HCT116 (cell line): ENCODE results near the gene ATP2A3. TPM values are rescaled to one million over a fixed set of nuclear protein-coding genes. Genes with fewer than 3 reads are reported as not detected.

Experiments used
- ATAC-seq: fragments of 200-7000 bp; cut with Tn5 transposase; 2 replicates; pipeline ENCODE4 v1.9.1; 2020; ENCODE audit warnings: mild to moderate bottlenecking, moderate library complexity
- BruUV-seq: library from RNA; stranded (reverse); fragments of 400-500 nt; replicated peaks from 2 replicates; lab custom pipeline; 2021; lab: Mats Ljungman, UMichigan
- CTCF ChIA-PET: fragments of 300-600 bp; sonication (Branson Sonifier 250); formaldehyde crosslinking; loops from one replicate; lab custom pipeline; 2021; ENCODE audit warnings: antibody characterized with exemption; lab: Charles Lee
- POLR2A ChIA-PET: fragments of 300-600, 350-600 bp; sonication (Branson Sonifier 250); formaldehyde crosslinking; loops from one replicate; lab custom pipeline; 2021; ENCODE audit warnings: antibody characterized with exemption; lab: Charles Lee
- RAD21 ChIA-PET, 2 experiments: fragments of 300-600 bp; sonication (Branson Sonifier 250); formaldehyde crosslinking; loops; one replicate each; lab custom pipeline; 2023; ENCODE audit warnings: low total read pairs in 2 of 2; ENCODE audit not compliant: uncharacterized antibody in 2 of 2, unreplicated experiment in 2 of 2, low non-redundant PET in 1 of 2; lab: Charles Lee
- DNase-seq: peaks from one replicate; pipeline ENCODE4 v3.0.0-alpha.2; 2010; ENCODE audit warnings: low read depth, low spot score
- H2AFZ ChIP-seq: fragments of 200-600 bp; shearing (Covaris generic), sonication (generic); 2 replicates; pipeline ENCODE4 v1.6.1; 2017; ENCODE audit warnings: low read depth, mixed run types, mixed read lengths, antibody characterized with exemption, low read length; ENCODE audit not compliant: poor library complexity, severe bottlenecking
- H3K27ac ChIP-seq: 2 replicates; pipeline ENCODE4 v1.5.1; 2012; ENCODE audit warnings: low read depth, low read length
- H3K27me3 ChIP-seq: fragments of 200-600 bp; sonication (generic); 2 replicates; pipeline ENCODE4 v1.6.1; 2016; ENCODE audit warnings: mixed run types, low read length, mixed read lengths; ENCODE audit not compliant: insufficient read depth
- H3K36me3 ChIP-seq, 2 experiments: fragments of 200-500 bp in 1 of 2; fragments of 200-600 bp in 1 of 2; sonication (Bioruptor generic) in 1 of 2; sonication (generic) in 1 of 2; 2 replicates each; pipeline versions ENCODE4 v1.5.1 to v1.6.1; 2014 to 2016; ENCODE audit warnings: low read length in 2 of 2, inconsistent platforms in 1 of 2, mixed read lengths in 1 of 2, mixed run types in 1 of 2; ENCODE audit not compliant: insufficient read depth in 2 of 2, control insufficient read depth in 1 of 2
- H3K4me1 ChIP-seq, 2 experiments: fragments of 200-600 bp in 1 of 2; sonication (generic) in 1 of 2; 2 replicates each; pipeline versions ENCODE4 v1.5.1 to v1.6.1; 2012 to 2017; ENCODE audit warnings: low read length in 2 of 2, inconsistent platforms in 1 of 2, mild to moderate bottlenecking in 1 of 2, mixed read lengths in 1 of 2, mixed run types in 1 of 2, moderate library complexity in 1 of 2; ENCODE audit not compliant: insufficient read depth in 2 of 2, control insufficient read depth in 1 of 2
- H3K4me2 ChIP-seq: fragments of 200-600 bp; sonication (generic); 2 replicates; pipeline ENCODE4 v1.6.1; 2017; ENCODE audit warnings: mixed run types, low read length, mixed read lengths
- H3K4me3 ChIP-seq, 2 experiments: fragments of 200-600 bp in 1 of 2; sonication (generic) in 1 of 2; replicated peaks in 1 of 2; 2 replicates each; pipeline ENCODE4 v1.5.1; 2011 to 2016; ENCODE audit warnings: low read length in 2 of 2, control low read depth in 1 of 2, low read depth in 1 of 2, mild to moderate bottlenecking in 1 of 2, mixed read lengths in 1 of 2, mixed run types in 1 of 2
- H3K79me2 ChIP-seq: fragments of 200-600 bp; sonication (generic); 2 replicates; pipeline ENCODE4 v1.6.1; 2017; ENCODE audit warnings: mild to moderate bottlenecking, mixed run types, low read length, moderate library complexity, mixed read lengths; ENCODE audit not compliant: insufficient read depth
- H3K9ac ChIP-seq: fragments of 200-600 bp; sonication (generic); 2 replicates; pipeline ENCODE4 v1.6.1; 2016; ENCODE audit warnings: low read length, mixed read lengths
- H3K9me2 ChIP-seq: fragments of 200-600 bp; sonication (generic), shearing (Covaris generic); 2 replicates; pipeline ENCODE4 v1.6.1; 2017; ENCODE audit warnings: mixed run types, mild to moderate bottlenecking, moderate library complexity; ENCODE audit not compliant: insufficient read depth
- H3K9me3 ChIP-seq, 2 experiments: fragments of 200-500 bp in 1 of 2; fragments of 200-600 bp in 1 of 2; sonication (Bioruptor generic) in 1 of 2; sonication (generic) in 1 of 2; 2 replicates each; pipeline ENCODE4 v1.6.1; 2014 to 2017; ENCODE audit warnings: low read length in 2 of 2, mixed read lengths in 2 of 2, inconsistent platforms in 1 of 2, low read depth in 1 of 2, mild to moderate bottlenecking in 1 of 2, mixed run types in 1 of 2, moderate library complexity in 1 of 2; ENCODE audit not compliant: control insufficient read depth in 1 of 2, insufficient read depth in 1 of 2
- H4K20me1 ChIP-seq: fragments of 200-600 bp; sonication (generic), shearing (Covaris generic); 2 replicates; pipeline ENCODE4 v1.6.1; 2017; ENCODE audit warnings: mixed run types, mild to moderate bottlenecking, moderate library complexity; ENCODE audit not compliant: insufficient read depth
- CBX3 ChIP-seq: IDR thresholded peaks from 2 replicates; pipeline ENCODE4 v1.6.1; 2012; ENCODE audit warnings: low read depth
- CEBPB ChIP-seq: IDR thresholded peaks from 2 replicates; pipeline ENCODE4 v1.6.1; 2012; ENCODE audit warnings: low read depth
- EGR1 ChIP-seq: IDR thresholded peaks from 2 replicates; pipeline ENCODE4 v1.6.1; 2012; ENCODE audit warnings: low read depth
- EZH2 ChIP-seq: fragments of 200-600 bp; sonication (generic); IDR thresholded peaks from 2 replicates; pipeline ENCODE4 v1.6.1; 2017; ENCODE audit warnings: antibody characterized with exemption, mixed run types
- EZH2phosphoT487 ChIP-seq: fragments of 200-600 bp; IDR thresholded peaks from 2 replicates; pipeline ENCODE4 v1.6.1; 2018; ENCODE audit warnings: antibody characterized with exemption, borderline replicate concordance
- JUND ChIP-seq: IDR thresholded peaks from 2 replicates; pipeline ENCODE4 v1.6.1; 2012
- POLR2A ChIP-seq: IDR thresholded peaks from 2 replicates; pipeline ENCODE4 v1.7.0; 2011; ENCODE audit warnings: borderline replicate concordance; ENCODE audit not compliant: insufficient read depth, insufficient read length; ENCODE audit errors: extremely low read depth
- RAD21 ChIP-seq: IDR thresholded peaks from 2 replicates; pipeline ENCODE4 v1.6.1; 2012; ENCODE audit warnings: low read depth, mild to moderate bottlenecking
- SIN3A ChIP-seq: IDR thresholded peaks from 2 replicates; pipeline ENCODE4 v1.6.1; 2012; ENCODE audit warnings: low read depth
- SP1 ChIP-seq: IDR thresholded peaks from 2 replicates; pipeline ENCODE4 v1.6.1; 2012; ENCODE audit warnings: low read depth
- SRF ChIP-seq: IDR thresholded peaks from 2 replicates; pipeline ENCODE4 v1.6.1; 2012; ENCODE audit warnings: low read depth
- TCF7L2 ChIP-seq: IDR thresholded peaks from 2 replicates; pipeline ENCODE4 v1.7.0; 2011; ENCODE audit warnings: borderline replicate concordance, inconsistent platforms; ENCODE audit not compliant: insufficient read depth, insufficient read length; ENCODE audit errors: extremely low read depth
- ZFX ChIP-seq: fragments of 450-650 bp; IDR thresholded peaks from 2 replicates; pipeline ENCODE4 v1.6.1; 2017
- ZNF274 ChIP-seq: fragments of 200-500 bp; sonication (Bioruptor generic); IDR thresholded peaks from 2 replicates; pipeline ENCODE4 v1.6.1; 2014; ENCODE audit warnings: mild to moderate bottlenecking, low read depth, low read length, inconsistent platforms
- intact Hi-C: fragments of 100-400 bp; cut with micrococcal nuclease; formaldehyde crosslinking; loops from 2 replicates; pipeline ENCODE4 v1.10.0; 2022
- total RNA-seq: library from RNA; stranded (reverse); gene quantifications from one replicate; pipeline ENCODE4 v1.2.1, GENCODE V29; 2021; ENCODE audit not compliant: unreplicated experiment
- TF ChIP-seq, protein P1 (sequence below): IDR thresholded peaks from 2 replicates; pipeline ENCODE4 v1.6.1; 2012
- TF ChIP-seq, protein P2 (sequence below): IDR thresholded peaks from 2 replicates; pipeline ENCODE4 v1.6.1; 2011; ENCODE audit warnings: mild to moderate bottlenecking, low read length, moderate library complexity; ENCODE audit not compliant: insufficient replicate concordance; ENCODE audit errors: extremely low read depth
- TF ChIP-seq, protein P3 (sequence below), 3 experiments: fragments of 200-600 bp in 1 of 3; sonication (generic) in 1 of 3; IDR thresholded peaks in 2 of 3; conservative IDR thresholded peaks in 1 of 3; 2 replicates each; pipeline ENCODE4 v1.5.1; 2012 to 2017; ENCODE audit warnings: low read depth in 2 of 3, low read length in 2 of 3, antibody characterized with exemption in 1 of 3, borderline replicate concordance in 1 of 3, control low read depth in 1 of 3, mild to moderate bottlenecking in 1 of 3, mixed read lengths in 1 of 3, mixed run types in 1 of 3, moderate library complexity in 1 of 3; ENCODE audit not compliant: insufficient read depth in 1 of 3
- TF ChIP-seq, protein P4 (sequence below): IDR thresholded peaks from 2 replicates; pipeline ENCODE4 v1.6.1; 2012

Gene ATP2A3
- total RNA-seq, 1 experiment from 2014 or later = 23.1 TPM

DNA sequence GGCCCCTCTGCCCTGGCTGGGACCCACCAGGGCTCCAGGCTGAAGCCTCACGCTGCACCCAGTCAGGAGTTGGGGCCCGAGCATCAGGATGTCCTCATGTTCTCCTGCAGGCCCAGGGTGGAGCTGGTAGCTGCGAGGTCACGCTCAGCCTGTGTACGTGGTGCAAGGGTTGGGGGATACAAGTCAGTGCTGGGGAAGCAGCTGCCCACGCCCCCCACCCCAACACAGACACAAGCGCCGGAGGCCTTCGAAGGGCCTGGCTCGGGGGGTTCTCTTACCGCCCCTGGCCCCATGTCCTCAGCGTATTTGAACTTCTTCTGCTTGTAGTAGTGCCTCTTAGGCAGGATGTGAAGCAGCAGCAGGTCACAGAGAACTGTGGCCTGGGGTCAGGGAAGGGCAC is 66.5 kb downstream of the ATP2A3 start:
- Histone ChIP-seq H3K9me2 (no peaks in the 10 kb centered on the region), H3K4me3 (no peak overlapping the region), H3K36me3 (no peaks in the 10 kb centered on the region), H3K79me2 (no peaks in the 10 kb centered on the region), H2AFZ (no peak overlapping the region), H4K20me1 (no peaks in the 10 kb centered on the region), H3K27me3 (no peaks in the 10 kb centered on the region), H3K9ac (no peak overlapping the region), H3K4me1 (peaks cover 14 to 23% of the 10 kb centered on the region in 2 experiments), H3K4me2 (no peak overlapping the region), H3K9me3 (no peaks in the 10 kb centered on the region), H3K27ac (no peak overlapping the region)
- no peak for TF ChIP-seq ZNF274
- no peak for TF ChIP-seq SRF
- no peak for TF ChIP-seq TCF7L2
- no peak for TF ChIP-seq SP1
- TF ChIP-seq EZH2phosphoT487 = no peak
- no peak for ATAC-seq
- ChIA-PET CTCF (no interaction called here), RAD21 (no interaction called here), POLR2A (no interaction called here)
- intact Hi-C loops = no loop called here
- no peak for DNase-seq
- no TSS peak for BruUV-seq

DNA sequence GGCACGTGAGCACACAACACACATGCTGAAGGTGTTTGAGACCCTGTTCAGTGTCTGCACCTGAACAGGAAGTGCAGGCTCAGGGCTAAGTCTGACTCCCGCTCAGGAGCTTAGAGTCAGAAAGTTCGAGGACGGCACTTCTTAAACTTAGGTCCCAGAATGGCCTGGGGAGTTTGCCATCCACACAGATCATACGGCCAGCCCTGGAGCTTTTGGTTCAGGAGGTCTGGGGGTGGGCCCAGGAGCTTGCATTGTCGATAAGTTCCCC is 67.3 kb downstream of the ATP2A3 start:
- intact Hi-C loops = no loop called here
- H3K27ac ChIP-seq = no peak overlapping the region
- no peak overlapping the region for H3K9ac ChIP-seq
- RAD21 ChIA-PET = no interaction called here
- H3K79me2 ChIP-seq = no peaks in the 10 kb centered on the region
- H3K4me2 ChIP-seq = no peak overlapping the region
- H3K9me2 ChIP-seq = no peaks in the 10 kb centered on the region
- H3K9me3 ChIP-seq = no peaks in the 10 kb centered on the region
- no TSS peak for BruUV-seq
- no peak overlapping the region for H3K4me3 ChIP-seq
- no peaks in the 10 kb centered on the region for H4K20me1 ChIP-seq
- CTCF ChIA-PET = interaction anchor here (1.2 kb wide), 1 partner anchor 17 kb away, joined by 3 read pairs; no protein-coding TSS in a partner anchor
- DNase-seq = no peak
- no peaks in the 10 kb centered on the region for H3K27me3 ChIP-seq
- TF ChIP-seq SRF = no peak
- TF ChIP-seq EGR1 = no peak
- TF ChIP-seq, protein P1, sequence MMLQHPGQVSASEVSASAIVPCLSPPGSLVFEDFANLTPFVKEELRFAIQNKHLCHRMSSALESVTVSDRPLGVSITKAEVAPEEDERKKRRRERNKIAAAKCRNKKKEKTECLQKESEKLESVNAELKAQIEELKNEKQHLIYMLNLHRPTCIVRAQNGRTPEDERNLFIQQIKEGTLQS = no peak
- TF ChIP-seq ZFX = no peak
- TF ChIP-seq EZH2 = no peak
- TF ChIP-seq, protein P2, sequence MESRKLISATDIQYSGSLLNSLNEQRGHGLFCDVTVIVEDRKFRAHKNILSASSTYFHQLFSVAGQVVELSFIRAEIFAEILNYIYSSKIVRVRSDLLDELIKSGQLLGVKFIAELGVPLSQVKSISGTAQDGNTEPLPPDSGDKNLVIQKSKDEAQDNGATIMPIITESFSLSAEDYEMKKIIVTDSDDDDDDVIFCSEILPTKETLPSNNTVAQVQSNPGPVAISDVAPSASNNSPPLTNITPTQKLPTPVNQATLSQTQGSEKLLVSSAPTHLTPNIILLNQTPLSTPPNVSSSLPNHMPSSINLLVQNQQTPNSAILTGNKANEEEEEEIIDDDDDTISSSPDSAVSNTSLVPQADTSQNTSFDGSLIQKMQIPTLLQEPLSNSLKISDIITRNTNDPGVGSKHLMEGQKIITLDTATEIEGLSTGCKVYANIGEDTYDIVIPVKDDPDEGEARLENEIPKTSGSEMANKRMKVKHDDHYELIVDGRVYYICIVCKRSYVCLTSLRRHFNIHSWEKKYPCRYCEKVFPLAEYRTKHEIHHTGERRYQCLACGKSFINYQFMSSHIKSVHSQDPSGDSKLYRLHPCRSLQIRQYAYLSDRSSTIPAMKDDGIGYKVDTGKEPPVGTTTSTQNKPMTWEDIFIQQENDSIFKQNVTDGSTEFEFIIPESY = no peak
- no peak for TF ChIP-seq RAD21
- no peak for TF ChIP-seq SIN3A
- no peak for TF ChIP-seq CBX3
- TF ChIP-seq EZH2phosphoT487 = no peak
- no peak for TF ChIP-seq CEBPB
- TF ChIP-seq SP1 = no peak
- no peak for TF ChIP-seq TCF7L2
- TF ChIP-seq, protein P3, sequence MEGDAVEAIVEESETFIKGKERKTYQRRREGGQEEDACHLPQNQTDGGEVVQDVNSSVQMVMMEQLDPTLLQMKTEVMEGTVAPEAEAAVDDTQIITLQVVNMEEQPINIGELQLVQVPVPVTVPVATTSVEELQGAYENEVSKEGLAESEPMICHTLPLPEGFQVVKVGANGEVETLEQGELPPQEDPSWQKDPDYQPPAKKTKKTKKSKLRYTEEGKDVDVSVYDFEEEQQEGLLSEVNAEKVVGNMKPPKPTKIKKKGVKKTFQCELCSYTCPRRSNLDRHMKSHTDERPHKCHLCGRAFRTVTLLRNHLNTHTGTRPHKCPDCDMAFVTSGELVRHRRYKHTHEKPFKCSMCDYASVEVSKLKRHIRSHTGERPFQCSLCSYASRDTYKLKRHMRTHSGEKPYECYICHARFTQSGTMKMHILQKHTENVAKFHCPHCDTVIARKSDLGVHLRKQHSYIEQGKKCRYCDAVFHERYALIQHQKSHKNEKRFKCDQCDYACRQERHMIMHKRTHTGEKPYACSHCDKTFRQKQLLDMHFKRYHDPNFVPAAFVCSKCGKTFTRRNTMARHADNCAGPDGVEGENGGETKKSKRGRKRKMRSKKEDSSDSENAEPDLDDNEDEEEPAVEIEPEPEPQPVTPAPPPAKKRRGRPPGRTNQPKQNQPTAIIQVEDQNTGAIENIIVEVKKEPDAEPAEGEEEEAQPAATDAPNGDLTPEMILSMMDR (IDR thresholded peaks at IDR 0.05 in 2 of 3, conservative IDR thresholded peaks at IDR 0.05 in 1 of 3; ENCODE audit: borderline replicate concordance in 1 of 3, insufficient read depth in 1 of 3, low read depth in 2 of 3, low read length in 2 of 3) = no peak
- TF ChIP-seq ZNF274 = no peak
- TF ChIP-seq POLR2A = no peak
- no peak for TF ChIP-seq JUND
- TF ChIP-seq, protein P4, sequence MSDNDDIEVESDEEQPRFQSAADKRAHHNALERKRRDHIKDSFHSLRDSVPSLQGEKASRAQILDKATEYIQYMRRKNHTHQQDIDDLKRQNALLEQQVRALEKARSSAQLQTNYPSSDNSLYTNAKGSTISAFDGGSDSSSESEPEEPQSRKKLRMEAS = no peak
- TF ChIP-seq, all 23 proteins: peak for 0
- ATAC-seq = no peak
- H2AFZ ChIP-seq = no peak overlapping the region
- POLR2A ChIA-PET = no interaction called here
- H3K4me1 ChIP-seq = peaks cover 14 to 28% of the 10 kb centered on the region in 2 experiments
- H3K36me3 ChIP-seq = no peaks in the 10 kb centered on the region
